Epithelial cell of prostate (primary cell): Measurements from ENCODE around the gene SULT4A1.

ENCODE experiments used
- DNase-seq: peaks from one replicate; pipeline ENCODE4 v3.0.0-alpha.2; 2011; ENCODE audit warnings: low read depth, low spot score
- H3K27ac ChIP-seq: fragments of 450-650 bp; 2 replicates; pipeline ENCODE4 v1.5.1; 2017; ENCODE audit warnings: mild to moderate bottlenecking

SULT4A1 gene

GRCh38 chr22:43848366-43849171, 13.7 kb downstream of the SULT4A1 start:
- DNase-seq, result no peak
- no peak overlapping the region for H3K27ac ChIP-seq

GRCh38 chr22:43847376-43848289, 14.7 kb downstream of the SULT4A1 start:
- no peak overlapping the region for H3K27ac ChIP-seq
- DNase-seq, result no peak

GRCh38 chr22:43846966-43847365, 15.3 kb downstream of the SULT4A1 start:
- DNase-seq, result no peak
- no peak overlapping the region for H3K27ac ChIP-seq

GRCh38 chr22:43845981-43846380, 16.3 kb downstream of the SULT4A1 start:
- no peak overlapping the region for H3K27ac ChIP-seq
- no peak for DNase-seq

GRCh38 chr22:43844560-43845545, 17.5 kb downstream of the SULT4A1 start:
- no peak for DNase-seq

GRCh38 chr22:43843783-43844530, 18.4 kb downstream of the SULT4A1 start:
- DNase-seq, result no peak
- H3K27ac ChIP-seq, result no peak overlapping the region

More at GRCh38 chr22:43844560-43845545, 17.5 kb downstream of the SULT4A1 start:
- no peak overlapping the region for H3K27ac ChIP-seq

GRCh38 chr22:43841742-43842141, 20.6 kb downstream of the SULT4A1 start:
- no peak overlapping the region for H3K27ac ChIP-seq
- no peak for DNase-seq

GRCh38 chr22:43840851-43841250, 21.5 kb downstream of the SULT4A1 start:
- H3K27ac ChIP-seq, result no peak overlapping the region
- DNase-seq, result no peak

GRCh38 chr22:43840431-43840830, 21.9 kb downstream of the SULT4A1 start:
- no peak for DNase-seq

GRCh38 chr22:43839781-43840180, 22.5 kb downstream of the SULT4A1 start:
- DNase-seq, result no peak

More at GRCh38 chr22:43840431-43840830, 21.9 kb downstream of the SULT4A1 start:
- H3K27ac ChIP-seq, result no peak overlapping the region

GRCh38 chr22:43838571-43839307, 23.6 kb downstream of the SULT4A1 start:
- no peak for DNase-seq

More at GRCh38 chr22:43839781-43840180, 22.5 kb downstream of the SULT4A1 start:
- H3K27ac ChIP-seq, result no peak overlapping the region

GRCh38 chr22:43838161-43838560, 24.2 kb downstream of the SULT4A1 start:
- no peak for DNase-seq
- no peak overlapping the region for H3K27ac ChIP-seq

More at GRCh38 chr22:43838571-43839307, 23.6 kb downstream of the SULT4A1 start:
- H3K27ac ChIP-seq, result no peak overlapping the region

GRCh38 chr22:43837666-43838065, 24.6 kb downstream of the SULT4A1 start:
- DNase-seq, result no peak
- no peak overlapping the region for H3K27ac ChIP-seq

GRCh38 chr22:43835736-43836135, 26.6 kb downstream of the SULT4A1 start:
- no peak for DNase-seq

GRCh38 chr22:43835166-43835565, 27.1 kb downstream of the SULT4A1 start:
- no peak overlapping the region for H3K27ac ChIP-seq
- DNase-seq, result no peak

More at GRCh38 chr22:43835736-43836135, 26.6 kb downstream of the SULT4A1 start:
- H3K27ac ChIP-seq, result no peak overlapping the region

GRCh38 chr22:43833286-43834240, 28.8 kb downstream of the SULT4A1 start:
- H3K27ac ChIP-seq, result no peak overlapping the region
- DNase-seq, result no peak
